Measurements from ENCODE around the gene IFT22.
"Not testable (repeated sequence)": the region's sequence is repeated elsewhere in the genome, so short reads cannot be mapped to it uniquely, and the experiment has no call there.

IFT22 gene

GRCh38 chr7:101294039-101294831 is 27.4 kb downstream of the IFT22 start:
- Histone ChIP-seq H3K36me3 (replicated peaks) (no peaks in the 10 kb centered on the region), H3K4me3 (ENCODE audit: low read depth, low read length) (no peak overlapping the region), H3K27me3 (replicated peaks) (peaks cover 13% of the 10 kb centered on the region), H3K27ac (no peak overlapping the region)
- in situ Hi-C loops (cut with HindIII; ENCODE audit: low pct_ligation_motif_present, low sequenced_read_pairs): loop anchor here (25.0 kb wide), 1 partner anchor 132 kb away; the partner anchor contains the start of genes AP1S1 and VGF
- no peak for DNase-seq
- no peak for TF ChIP-seq CTCF (IDR thresholded peaks at IDR 0.05; ENCODE audit: low read depth, low read length, missing control alignments)

GRCh38 chr7:101293069-101294021 is 28.3 kb downstream of the IFT22 start:
- not testable (repeated sequence) for H3K27ac ChIP-seq; H3K4me3 ChIP-seq (ENCODE audit: low read depth, low read length); H3K27me3 ChIP-seq (replicated peaks); H3K36me3 ChIP-seq (replicated peaks); DNase-seq
- in situ Hi-C loops (cut with HindIII; ENCODE audit: low pct_ligation_motif_present, low sequenced_read_pairs): loop anchor here (25.0 kb wide), 1 partner anchor 131 kb away; the partner anchor contains the start of genes AP1S1 and VGF

- not testable (repeated sequence) for H3K4me3 ChIP-seq (ENCODE audit: low read depth, low read length); H3K27me3 ChIP-seq (replicated peaks); DNase-seq; H3K27ac ChIP-seq; H3K36me3 ChIP-seq (replicated peaks)
- in situ Hi-C loops (cut with HindIII; ENCODE audit: low pct_ligation_motif_present, low sequenced_read_pairs): loop anchor here (25.0 kb wide), 1 partner anchor 130 kb away; the partner anchor contains the start of genes AP1S1 and VGF
These were observed 29.0 kb downstream of the IFT22 start for GRCh38 chr7:101292566-101292965.

GRCh38 chr7:101290186-101291037 is 31.2 kb downstream of the IFT22 start:
- TF ChIP-seq CTCF (IDR thresholded peaks at IDR 0.05; ENCODE audit: low read depth, low read length, missing control alignments): peak; percentile 70

GRCh38 chr7:101289687-101290086 is 31.9 kb downstream of the IFT22 start:
- not testable (repeated sequence) for H3K36me3 ChIP-seq (replicated peaks); H3K27me3 ChIP-seq (replicated peaks); DNase-seq; H3K27ac ChIP-seq; H3K4me3 ChIP-seq (ENCODE audit: low read depth, low read length)
- in situ Hi-C loops (cut with HindIII; ENCODE audit: low pct_ligation_motif_present, low sequenced_read_pairs): loop anchor here (25.0 kb wide), 1 partner anchor 127 kb away; the partner anchor contains the start of genes AP1S1 and VGF

More at GRCh38 chr7:101290186-101291037, 31.2 kb downstream of the IFT22 start:
- not testable (repeated sequence) for H3K27ac ChIP-seq; H3K4me3 ChIP-seq (ENCODE audit: low read depth, low read length); H3K36me3 ChIP-seq (replicated peaks); H3K27me3 ChIP-seq (replicated peaks)
- in situ Hi-C loops (cut with HindIII; ENCODE audit: low pct_ligation_motif_present, low sequenced_read_pairs): loop anchor here (25.0 kb wide), 1 partner anchor 128 kb away; the partner anchor contains the start of genes AP1S1 and VGF
- DNase-seq: peak; percentile 56

- in situ Hi-C loops (cut with HindIII; ENCODE audit: low pct_ligation_motif_present, low sequenced_read_pairs): loop anchor here (25.0 kb wide), 1 partner anchor 126 kb away; the partner anchor contains the start of genes AP1S1 and VGF
- Histone ChIP-seq H3K27ac (no peak overlapping the region), H3K4me3 (ENCODE audit: low read depth, low read length) (no peak overlapping the region), H3K27me3 (replicated peaks) (peaks cover 3% of the 10 kb centered on the region), H3K36me3 (replicated peaks) (no peaks in the 10 kb centered on the region)
- no peak for DNase-seq
- no peak for TF ChIP-seq CTCF (IDR thresholded peaks at IDR 0.05; ENCODE audit: low read depth, low read length, missing control alignments)
These were observed 33.2 kb downstream of the IFT22 start for GRCh38 chr7:101288439-101288838.

Measured in brain microvascular endothelial cell (primary cell).